ENCODE measurements around the gene FRAT2. TPM values are rescaled to one million over a fixed set of nuclear protein-coding genes. Genes with fewer than 3 reads are reported as not detected.

The FRAT2 gene
- total and polyA plus RNA-seq, 2 of the 13 experiments (the other 11 are each of a cell fraction or from before 2014, with no cell fraction given): 7.2 to 14.1 TPM

DNA sequence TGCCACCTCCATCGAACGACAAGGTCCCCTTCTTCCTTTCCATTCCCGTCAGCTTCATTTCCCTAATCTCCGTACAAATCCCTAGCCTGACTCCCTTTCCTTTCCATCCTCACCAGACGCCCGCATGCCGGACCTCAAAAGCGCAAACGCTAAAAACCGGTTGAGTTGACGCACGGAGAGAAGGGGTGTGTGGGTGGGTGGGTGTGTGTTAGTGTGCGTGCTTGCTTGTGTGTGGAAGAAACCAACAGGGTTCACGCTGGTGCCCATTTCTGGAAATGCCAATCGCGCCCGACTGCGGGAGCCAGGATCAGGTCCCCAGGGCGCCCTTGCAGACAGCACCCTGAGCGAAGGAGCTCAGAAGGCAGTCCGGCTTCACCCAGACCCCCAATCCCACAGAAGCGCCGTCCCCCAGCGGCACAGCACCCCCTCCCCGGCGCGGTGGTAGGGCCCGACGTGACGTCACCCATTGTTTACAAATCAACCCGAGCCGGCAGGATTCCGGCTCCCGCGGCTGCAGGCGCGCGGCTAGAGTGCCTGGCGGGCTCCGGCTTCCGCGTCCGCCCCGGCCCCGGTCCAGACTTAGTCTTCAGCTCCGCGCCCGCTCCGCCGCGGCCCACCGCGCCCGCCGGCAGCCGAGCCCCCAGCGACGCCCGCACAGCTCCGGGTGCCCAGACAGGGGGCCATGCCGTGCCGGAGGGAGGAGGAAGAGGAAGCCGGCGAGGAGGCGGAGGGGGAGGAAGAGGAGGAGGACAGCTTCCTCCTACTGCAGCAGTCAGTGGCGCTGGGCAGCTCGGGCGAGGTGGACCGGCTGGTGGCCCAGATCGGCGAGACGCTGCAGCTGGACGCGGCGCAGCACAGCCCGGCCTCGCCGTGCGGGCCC, 15.5 kb downstream of the FRAT2 start, which contains the start of gene FRAT1 (continued):
- TF ChIP-seq, protein P1, sequence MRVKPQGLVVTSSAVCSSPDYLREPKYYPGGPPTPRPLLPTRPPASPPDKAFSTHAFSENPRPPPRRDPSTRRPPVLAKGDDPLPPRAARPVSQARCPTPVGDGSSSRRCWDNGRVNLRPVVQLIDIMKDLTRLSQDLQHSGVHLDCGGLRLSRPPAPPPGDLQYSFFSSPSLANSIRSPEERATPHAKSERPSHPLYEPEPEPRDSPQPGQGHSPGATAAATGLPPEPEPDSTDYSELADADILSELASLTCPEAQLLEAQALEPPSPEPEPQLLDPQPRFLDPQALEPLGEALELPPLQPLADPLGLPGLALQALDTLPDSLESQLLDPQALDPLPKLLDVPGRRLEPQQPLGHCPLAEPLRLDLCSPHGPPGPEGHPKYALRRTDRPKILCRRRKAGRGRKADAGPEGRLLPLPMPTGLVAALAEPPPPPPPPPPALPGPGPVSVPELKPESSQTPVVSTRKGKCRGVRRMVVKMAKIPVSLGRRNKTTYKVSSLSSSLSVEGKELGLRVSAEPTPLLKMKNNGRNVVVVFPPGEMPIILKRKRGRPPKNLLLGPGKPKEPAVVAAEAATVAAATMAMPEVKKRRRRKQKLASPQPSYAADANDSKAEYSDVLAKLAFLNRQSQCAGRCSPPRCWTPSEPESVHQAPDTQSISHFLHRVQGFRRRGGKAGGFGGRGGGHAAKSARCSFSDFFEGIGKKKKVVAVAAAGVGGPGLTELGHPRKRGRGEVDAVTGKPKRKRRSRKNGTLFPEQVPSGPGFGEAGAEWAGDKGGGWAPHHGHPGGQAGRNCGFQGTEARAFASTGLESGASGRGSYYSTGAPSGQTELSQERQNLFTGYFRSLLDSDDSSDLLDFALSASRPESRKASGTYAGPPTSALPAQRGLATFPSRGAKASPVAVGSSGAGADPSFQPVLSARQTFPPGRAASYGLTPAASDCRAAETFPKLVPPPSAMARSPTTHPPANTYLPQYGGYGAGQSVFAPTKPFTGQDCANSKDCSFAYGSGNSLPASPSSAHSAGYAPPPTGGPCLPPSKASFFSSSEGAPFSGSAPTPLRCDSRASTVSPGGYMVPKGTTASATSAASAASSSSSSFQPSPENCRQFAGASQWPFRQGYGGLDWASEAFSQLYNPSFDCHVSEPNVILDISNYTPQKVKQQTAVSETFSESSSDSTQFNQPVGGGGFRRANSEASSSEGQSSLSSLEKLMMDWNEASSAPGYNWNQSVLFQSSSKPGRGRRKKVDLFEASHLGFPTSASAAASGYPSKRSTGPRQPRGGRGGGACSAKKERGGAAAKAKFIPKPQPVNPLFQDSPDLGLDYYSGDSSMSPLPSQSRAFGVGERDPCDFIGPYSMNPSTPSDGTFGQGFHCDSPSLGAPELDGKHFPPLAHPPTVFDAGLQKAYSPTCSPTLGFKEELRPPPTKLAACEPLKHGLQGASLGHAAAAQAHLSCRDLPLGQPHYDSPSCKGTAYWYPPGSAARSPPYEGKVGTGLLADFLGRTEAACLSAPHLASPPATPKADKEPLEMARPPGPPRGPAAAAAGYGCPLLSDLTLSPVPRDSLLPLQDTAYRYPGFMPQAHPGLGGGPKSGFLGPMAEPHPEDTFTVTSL (CRISPR knock-in tag; IDR thresholded peaks at IDR 0.05; ENCODE audit: borderline replicate concordance): 0 out of 2 replicates have a peak, but pooled peaks have one; percentile 14
- TF ChIP-seq ELF1 (CRISPR knock-in tag; IDR thresholded peaks at IDR 0.05) (0 out of 2 replicates have a peak, but pooled peaks have one; percentile 30), XBP1 (CRISPR knock-in tag; IDR thresholded peaks at IDR 0.05) (no peak), POLR2G (IDR thresholded peaks at IDR 0.05; ENCODE audit: low read depth, low read length) (peak; percentile 83), JDP2 (CRISPR knock-in tag; IDR thresholded peaks at IDR 0.05; ENCODE audit: borderline replicate concordance) (no peak), MLLT10 (CRISPR knock-in tag; IDR thresholded peaks at IDR 0.05) (no peak), ZNF143 (CRISPR knock-in tag; IDR thresholded peaks at IDR 0.05) (no peak), MIER2 (CRISPR knock-in tag; IDR thresholded peaks at IDR 0.05) (no peak), HNRNPH1 (optimal IDR thresholded peaks at IDR 0.05; ENCODE audit: low read depth, low read length) (no peak), KLF16 (CRISPR knock-in tag; IDR thresholded peaks at IDR 0.05) (0 out of 4 replicates have a peak, but pooled peaks of 1 of the 2 experiments have one; percentile 42), ZNF549 (CRISPR knock-in tag; IDR thresholded peaks at IDR 0.05) (no peak), TBL1XR1 (IDR thresholded peaks at IDR 0.05; ENCODE audit: borderline replicate concordance, low read length, partially characterized antibody) (no peak), ZEB1 (IDR thresholded peaks at IDR 0.05; ENCODE audit: insufficient replicate concordance, low read depth) (no peak)
- TF ChIP-seq, protein P2, sequence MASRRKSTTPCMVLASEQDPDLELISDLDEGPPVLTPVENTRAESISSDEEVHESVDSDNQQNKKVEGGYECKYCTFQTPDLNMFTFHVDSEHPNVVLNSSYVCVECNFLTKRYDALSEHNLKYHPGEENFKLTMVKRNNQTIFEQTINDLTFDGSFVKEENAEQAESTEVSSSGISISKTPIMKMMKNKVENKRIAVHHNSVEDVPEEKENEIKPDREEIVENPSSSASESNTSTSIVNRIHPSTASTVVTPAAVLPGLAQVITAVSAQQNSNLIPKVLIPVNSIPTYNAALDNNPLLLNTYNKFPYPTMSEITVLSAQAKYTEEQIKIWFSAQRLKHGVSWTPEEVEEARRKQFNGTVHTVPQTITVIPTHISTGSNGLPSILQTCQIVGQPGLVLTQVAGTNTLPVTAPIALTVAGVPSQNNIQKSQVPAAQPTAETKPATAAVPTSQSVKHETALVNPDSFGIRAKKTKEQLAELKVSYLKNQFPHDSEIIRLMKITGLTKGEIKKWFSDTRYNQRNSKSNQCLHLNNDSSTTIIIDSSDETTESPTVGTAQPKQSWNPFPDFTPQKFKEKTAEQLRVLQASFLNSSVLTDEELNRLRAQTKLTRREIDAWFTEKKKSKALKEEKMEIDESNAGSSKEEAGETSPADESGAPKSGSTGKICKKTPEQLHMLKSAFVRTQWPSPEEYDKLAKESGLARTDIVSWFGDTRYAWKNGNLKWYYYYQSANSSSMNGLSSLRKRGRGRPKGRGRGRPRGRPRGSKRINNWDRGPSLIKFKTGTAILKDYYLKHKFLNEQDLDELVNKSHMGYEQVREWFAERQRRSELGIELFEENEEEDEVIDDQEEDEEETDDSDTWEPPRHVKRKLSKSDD (CRISPR knock-in tag; IDR thresholded peaks at IDR 0.05; ENCODE audit: low read depth): no peak
- TF ChIP-seq, protein P3, sequence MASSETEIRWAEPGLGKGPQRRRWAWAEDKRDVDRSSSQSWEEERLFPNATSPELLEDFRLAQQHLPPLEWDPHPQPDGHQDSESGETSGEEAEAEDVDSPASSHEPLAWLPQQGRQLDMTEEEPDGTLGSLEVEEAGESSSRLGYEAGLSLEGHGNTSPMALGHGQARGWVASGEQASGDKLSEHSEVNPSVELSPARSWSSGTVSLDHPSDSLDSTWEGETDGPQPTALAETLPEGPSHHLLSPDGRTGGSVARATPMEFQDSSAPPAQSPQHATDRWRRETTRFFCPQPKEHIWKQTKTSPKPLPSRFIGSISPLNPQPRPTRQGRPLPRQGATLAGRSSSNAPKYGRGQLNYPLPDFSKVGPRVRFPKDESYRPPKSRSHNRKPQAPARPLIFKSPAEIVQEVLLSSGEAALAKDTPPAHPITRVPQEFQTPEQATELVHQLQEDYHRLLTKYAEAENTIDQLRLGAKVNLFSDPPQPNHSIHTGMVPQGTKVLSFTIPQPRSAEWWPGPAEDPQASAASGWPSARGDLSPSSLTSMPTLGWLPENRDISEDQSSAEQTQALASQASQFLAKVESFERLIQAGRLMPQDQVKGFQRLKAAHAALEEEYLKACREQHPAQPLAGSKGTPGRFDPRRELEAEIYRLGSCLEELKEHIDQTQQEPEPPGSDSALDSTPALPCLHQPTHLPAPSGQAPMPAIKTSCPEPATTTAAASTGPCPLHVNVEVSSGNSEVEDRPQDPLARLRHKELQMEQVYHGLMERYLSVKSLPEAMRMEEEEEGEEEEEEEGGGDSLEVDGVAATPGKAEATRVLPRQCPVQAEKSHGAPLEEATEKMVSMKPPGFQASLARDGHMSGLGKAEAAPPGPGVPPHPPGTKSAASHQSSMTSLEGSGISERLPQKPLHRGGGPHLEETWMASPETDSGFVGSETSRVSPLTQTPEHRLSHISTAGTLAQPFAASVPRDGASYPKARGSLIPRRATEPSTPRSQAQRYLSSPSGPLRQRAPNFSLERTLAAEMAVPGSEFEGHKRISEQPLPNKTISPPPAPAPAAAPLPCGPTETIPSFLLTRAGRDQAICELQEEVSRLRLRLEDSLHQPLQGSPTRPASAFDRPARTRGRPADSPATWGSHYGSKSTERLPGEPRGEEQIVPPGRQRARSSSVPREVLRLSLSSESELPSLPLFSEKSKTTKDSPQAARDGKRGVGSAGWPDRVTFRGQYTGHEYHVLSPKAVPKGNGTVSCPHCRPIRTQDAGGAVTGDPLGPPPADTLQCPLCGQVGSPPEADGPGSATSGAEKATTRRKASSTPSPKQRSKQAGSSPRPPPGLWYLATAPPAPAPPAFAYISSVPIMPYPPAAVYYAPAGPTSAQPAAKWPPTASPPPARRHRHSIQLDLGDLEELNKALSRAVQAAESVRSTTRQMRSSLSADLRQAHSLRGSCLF (CRISPR knock-in tag; IDR thresholded peaks at IDR 0.05; ENCODE audit: borderline replicate concordance): no peak
